ENCODE results near the gene IQSEC3. TPM values are rescaled to one million over a fixed set of nuclear protein-coding genes. Genes with fewer than 3 reads are reported as not detected.

IQSEC3 gene
- total and polyA plus RNA-seq, 2 of the 13 experiments (the other 11 are each of a cell fraction or from before 2014, with no cell fraction given) = not detected

GRCh38 chr12:145369-145960, 78.9 kb downstream of the IQSEC3 start (continued):
- TF ChIP-seq MTA3 (CRISPR knock-in tag; IDR thresholded peaks at IDR 0.05) (no peak), ZNF34 (CRISPR knock-in tag; IDR thresholded peaks at IDR 0.05; ENCODE audit: borderline replicate concordance) (no peak), SPEN (CRISPR knock-in tag; IDR thresholded peaks at IDR 0.05; ENCODE audit: low read depth) (no peak), SETDB1 (CRISPR knock-in tag; IDR thresholded peaks at IDR 0.05; ENCODE audit: borderline replicate concordance) (no peak), CSRNP2 (CRISPR knock-in tag; conservative IDR thresholded peaks at IDR 0.05; ENCODE audit: low read depth) (no peak), ZNF503 (CRISPR knock-in tag; IDR thresholded peaks at IDR 0.05) (no peak), DMTF1 (CRISPR knock-in tag; IDR thresholded peaks at IDR 0.05) (no peak), GMEB2 (CRISPR knock-in tag; IDR thresholded peaks at IDR 0.05; ENCODE audit: low read depth) (no peak), ZNF24 (IDR thresholded peaks at IDR 0.05) (no peak), E2F1 (CRISPR knock-in tag; IDR thresholded peaks at IDR 0.05) (no peak), ZBTB38 (CRISPR knock-in tag; IDR thresholded peaks at IDR 0.05) (no peak), DNMT1 (CRISPR knock-in tag; IDR thresholded peaks at IDR 0.05) (no peak), PAX8 (CRISPR knock-in tag; IDR thresholded peaks at IDR 0.05; ENCODE audit: borderline replicate concordance) (no peak), ZBTB7B (CRISPR knock-in tag; IDR thresholded peaks at IDR 0.05) (no peak), SP2 (CRISPR knock-in tag; IDR thresholded peaks at IDR 0.05) (no peak), CENPT (CRISPR knock-in tag; IDR thresholded peaks at IDR 0.05; ENCODE audit: low read depth) (no peak), KMT2A (CRISPR knock-in tag; IDR thresholded peaks at IDR 0.05) (no peak), RBM39 (IDR thresholded peaks at IDR 0.05; ENCODE audit: low read depth, low read length, poor library complexity, severe bottlenecking) (no peak), MEIS2 (CRISPR knock-in tag; IDR thresholded peaks at IDR 0.05) (no peak), ISX (CRISPR knock-in tag; conservative IDR thresholded peaks at IDR 0.05) (no peak), DBP (CRISPR knock-in tag; IDR thresholded peaks at IDR 0.05; ENCODE audit: not compliant biosample characterization) (no peak)
